MM.1S (cell line): Measurements from ENCODE around the gene SLC5A3.

Experiments
- DNase-seq: peaks from one replicate; pipeline ENCODE4 v3.0.0-alpha.2; 2015
- H2AFZ ChIP-seq: fragments of 300-600 bp; sonication (generic); 2 replicates; pipeline ENCODE4 v1.6.0; 2016; ENCODE audit warnings: antibody characterized with exemption, low read length
- H3F3A ChIP-seq: fragments of 300-600 bp; sonication (generic); 2 replicates; pipeline ENCODE4 v1.6.1; 2016; ENCODE audit warnings: mild to moderate bottlenecking, antibody characterized with exemption, low read length, moderate library complexity, mixed read lengths; ENCODE audit not compliant: insufficient read depth
- H3K27ac ChIP-seq: fragments of 300-600 bp; sonication (generic); 2 replicates; pipeline ENCODE4 v1.5.1; 2016; ENCODE audit warnings: mild to moderate bottlenecking, low read length
- H3K27me3 ChIP-seq: fragments of 300-600 bp; sonication (generic); replicated peaks from 2 replicates; pipeline ENCODE4 v1.6.0; 2016; ENCODE audit warnings: low read length; ENCODE audit not compliant: insufficient read depth
- H3K36me3 ChIP-seq: fragments of 300-600 bp; sonication (generic); replicated peaks from 2 replicates; pipeline ENCODE4 v1.6.1; 2016; ENCODE audit warnings: mild to moderate bottlenecking, low read length, mixed read lengths; ENCODE audit not compliant: insufficient read depth
- H3K4me1 ChIP-seq: fragments of 300-600 bp; sonication (generic); 2 replicates; pipeline ENCODE4 v1.6.1; 2016; ENCODE audit warnings: low read length, mixed read lengths
- H3K4me2 ChIP-seq: fragments of 300-600 bp; sonication (generic); 2 replicates; pipeline ENCODE4 v1.6.0; 2016; ENCODE audit warnings: low read depth, low read length
- H3K4me3 ChIP-seq: fragments of 300-600 bp; sonication (generic); 2 replicates; pipeline ENCODE4 v1.5.1; 2016; ENCODE audit warnings: low read length, mixed read lengths
- H3K79me2 ChIP-seq: fragments of 300-600 bp; sonication (generic); 2 replicates; pipeline ENCODE4 v1.6.1; 2016; ENCODE audit warnings: mixed run types, low read length, mixed read lengths
- H3K9ac ChIP-seq: fragments of 300-600 bp; sonication (generic); 2 replicates; pipeline ENCODE4 v1.6.1; 2016; ENCODE audit warnings: low read length, mixed read lengths
- H3K9me2 ChIP-seq: fragments of 300-600 bp; sonication (generic); replicated peaks from 2 replicates; pipeline ENCODE4 v1.6.1; 2016; ENCODE audit warnings: mild to moderate bottlenecking, low read length, mixed read lengths; ENCODE audit not compliant: insufficient read depth
- H3K9me3 ChIP-seq: fragments of 300-600 bp; sonication (generic); replicated peaks from 2 replicates; pipeline ENCODE4 v1.6.1; 2016; ENCODE audit warnings: mild to moderate bottlenecking, low read length, mixed read lengths; ENCODE audit not compliant: insufficient read depth
- H4K20me1 ChIP-seq: fragments of 300-600 bp; sonication (generic); 2 replicates; pipeline ENCODE4 v1.6.1; 2016; ENCODE audit warnings: mild to moderate bottlenecking, low read length, moderate library complexity, mixed read lengths; ENCODE audit not compliant: insufficient read depth
- CTCF ChIP-seq: fragments of 300-600 bp; sonication (generic); IDR thresholded peaks from 2 replicates; pipeline ENCODE4 v1.5.1; 2016; ENCODE audit warnings: antibody characterized with exemption, low read length, mixed read lengths
- EZH2 ChIP-seq: fragments of 300-600 bp; sonication (generic); optimal IDR thresholded peaks from 2 replicates; pipeline ENCODE3; 2017; ENCODE audit warnings: low read depth, mild to moderate bottlenecking, antibody characterized with exemption, low read length, mixed read lengths
- EZH2phosphoT487 ChIP-seq: fragments of 300-600 bp; sonication (generic); IDR thresholded peaks from 2 replicates; pipeline ENCODE4 v1.6.1; 2018; ENCODE audit warnings: antibody characterized with exemption, low read length

The SLC5A3 gene

GRCh38 chr21:34093083-34093482 lies 19.7 kb downstream of the SLC5A3 start:
- Histone ChIP-seq H3K9ac (no peak overlapping the region), H2AFZ (no peak overlapping the region), H3K36me3 (0 out of 2 replicates have a peak, but pooled peaks cover 8% of the 10 kb centered on the region), H3K79me2 (peaks cover 55% of the 10 kb centered on the region), H3K4me3 (no peak overlapping the region), H4K20me1 (no peaks in the 10 kb centered on the region), H3K27me3 (no peaks in the 10 kb centered on the region), H3K4me2 (no peak overlapping the region), H3K9me2 (no peaks in the 10 kb centered on the region), H3K9me3 (no peaks in the 10 kb centered on the region), H3K4me1 (no peaks in the 10 kb centered on the region), H3K27ac (no peak overlapping the region), H3F3A (no peaks in the 10 kb centered on the region)
- TF ChIP-seq CTCF = no peak
- no peak for TF ChIP-seq EZH2
- no peak for TF ChIP-seq EZH2phosphoT487
- DNase-seq = no peak

GRCh38 chr21:34094949-34095348 lies 21.6 kb downstream of the SLC5A3 start:
- Histone ChIP-seq H3K9me2 (no peaks in the 10 kb centered on the region), H3K9ac (no peak overlapping the region), H3K79me2 (peaks cover 38% of the 10 kb centered on the region), H3K36me3 (0 out of 2 replicates have a peak, but pooled peaks cover 8% of the 10 kb centered on the region), H2AFZ (no peak overlapping the region), H3K9me3 (no peaks in the 10 kb centered on the region), H3K27ac (no peak overlapping the region), H3K4me1 (no peaks in the 10 kb centered on the region), H3F3A (no peaks in the 10 kb centered on the region), H4K20me1 (no peaks in the 10 kb centered on the region), H3K4me2 (no peak overlapping the region), H3K27me3 (no peaks in the 10 kb centered on the region), H3K4me3 (no peak overlapping the region)
- TF ChIP-seq CTCF (no peak), EZH2phosphoT487 (no peak), EZH2 (no peak)
- no peak for DNase-seq

GRCh38 chr21:34097442-34097841 lies 24.1 kb downstream of the SLC5A3 start:
- no peaks in the 10 kb centered on the region for H3K9me2 ChIP-seq
- no peak overlapping the region for H3K9ac ChIP-seq
- H3K27me3 ChIP-seq = no peaks in the 10 kb centered on the region
- DNase-seq = no peak
- no peaks in the 10 kb centered on the region for H4K20me1 ChIP-seq
- H3K27ac ChIP-seq = no peak overlapping the region
- H3K4me2 ChIP-seq = no peak overlapping the region
- H3K79me2 ChIP-seq = peaks cover 36% of the 10 kb centered on the region
- TF ChIP-seq CTCF = no peak
- no peak for TF ChIP-seq EZH2phosphoT487
- no peak for TF ChIP-seq EZH2
- H3K9me3 ChIP-seq = no peaks in the 10 kb centered on the region
- H3K4me1 ChIP-seq = no peaks in the 10 kb centered on the region
- H3F3A ChIP-seq = no peaks in the 10 kb centered on the region
- H3K4me3 ChIP-seq = no peak overlapping the region
- 0 out of 2 replicates have a peak, but pooled peaks cover 8% of the 10 kb centered on the region for H3K36me3 ChIP-seq
- H2AFZ ChIP-seq = no peak overlapping the region

- Histone ChIP-seq H4K20me1 (no peaks in the 10 kb centered on the region), H3K4me2 (no peak overlapping the region), H3K9ac (no peak overlapping the region), H2AFZ (no peak overlapping the region), H3F3A (no peaks in the 10 kb centered on the region), H3K9me2 (no peaks in the 10 kb centered on the region), H3K79me2 (peaks cover 21% of the 10 kb centered on the region; the same call in 1 of the 2 replicates), H3K27ac (no peak overlapping the region), H3K27me3 (no peaks in the 10 kb centered on the region), H3K9me3 (no peaks in the 10 kb centered on the region), H3K4me3 (no peak overlapping the region), H3K4me1 (no peaks in the 10 kb centered on the region), H3K36me3 (0 out of 2 replicates have a peak, but pooled peaks cover 8% of the 10 kb centered on the region)
- TF ChIP-seq EZH2phosphoT487 (no peak), EZH2 (no peak), CTCF (no peak)
- DNase-seq = no peak
These were observed 27.0 kb downstream of the SLC5A3 start for GRCh38 chr21:34100337-34100736.
